Coronary artery (tissue), 2 donors: ENCODE results near the gene PKD2.

ENCODE experiments used
- DNase-seq: peaks from one replicate; pipeline ENCODE4 v3.0.0-alpha.2; 2017; ENCODE audit warnings: low spot score
- H3K27ac ChIP-seq, 2 donors: fragments of 200-600 bp; sonication (generic); one replicate each; pipeline ENCODE4 v1.5.1; 2016 to 2019
- H3K4me3 ChIP-seq: fragments of 200-600 bp; sonication (generic); 2 replicates; pipeline ENCODE4 v1.5.1; 2016; ENCODE audit warnings: mild to moderate bottlenecking, moderate library complexity
- TF ChIP-seq, protein P1 (sequence below): fragments of 200-600 bp; sonication (generic); IDR thresholded peaks from one replicate; pipeline ENCODE4 v1.5.1; 2019; ENCODE audit warnings: antibody characterized with exemption

The PKD2 gene

DNA sequence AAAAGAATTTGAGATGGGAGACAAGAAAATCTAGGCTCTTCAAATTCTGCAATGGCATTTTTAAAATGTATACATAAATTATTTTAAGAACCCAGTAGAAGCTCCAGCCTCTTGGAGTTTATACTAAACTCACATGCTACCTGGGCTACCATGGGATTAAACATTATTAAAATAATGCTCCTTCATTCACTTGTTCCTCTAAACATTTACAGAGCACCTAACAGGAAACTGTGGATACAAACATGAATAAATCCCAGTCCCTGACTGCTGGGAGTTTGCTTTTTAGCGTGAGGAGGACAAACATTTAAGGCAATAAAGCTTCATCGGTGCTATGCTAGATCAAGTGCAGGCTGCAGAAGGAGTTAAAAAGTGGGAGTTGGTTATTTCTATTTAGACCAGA, 37.3 kb upstream of the PKD2 start:
- Histone ChIP-seq H3K4me3 (no peak overlapping the region), H3K27ac (no peak overlapping the region)
- TF ChIP-seq, protein P1, sequence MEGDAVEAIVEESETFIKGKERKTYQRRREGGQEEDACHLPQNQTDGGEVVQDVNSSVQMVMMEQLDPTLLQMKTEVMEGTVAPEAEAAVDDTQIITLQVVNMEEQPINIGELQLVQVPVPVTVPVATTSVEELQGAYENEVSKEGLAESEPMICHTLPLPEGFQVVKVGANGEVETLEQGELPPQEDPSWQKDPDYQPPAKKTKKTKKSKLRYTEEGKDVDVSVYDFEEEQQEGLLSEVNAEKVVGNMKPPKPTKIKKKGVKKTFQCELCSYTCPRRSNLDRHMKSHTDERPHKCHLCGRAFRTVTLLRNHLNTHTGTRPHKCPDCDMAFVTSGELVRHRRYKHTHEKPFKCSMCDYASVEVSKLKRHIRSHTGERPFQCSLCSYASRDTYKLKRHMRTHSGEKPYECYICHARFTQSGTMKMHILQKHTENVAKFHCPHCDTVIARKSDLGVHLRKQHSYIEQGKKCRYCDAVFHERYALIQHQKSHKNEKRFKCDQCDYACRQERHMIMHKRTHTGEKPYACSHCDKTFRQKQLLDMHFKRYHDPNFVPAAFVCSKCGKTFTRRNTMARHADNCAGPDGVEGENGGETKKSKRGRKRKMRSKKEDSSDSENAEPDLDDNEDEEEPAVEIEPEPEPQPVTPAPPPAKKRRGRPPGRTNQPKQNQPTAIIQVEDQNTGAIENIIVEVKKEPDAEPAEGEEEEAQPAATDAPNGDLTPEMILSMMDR, result no peak
- no peak for DNase-seq

DNA sequence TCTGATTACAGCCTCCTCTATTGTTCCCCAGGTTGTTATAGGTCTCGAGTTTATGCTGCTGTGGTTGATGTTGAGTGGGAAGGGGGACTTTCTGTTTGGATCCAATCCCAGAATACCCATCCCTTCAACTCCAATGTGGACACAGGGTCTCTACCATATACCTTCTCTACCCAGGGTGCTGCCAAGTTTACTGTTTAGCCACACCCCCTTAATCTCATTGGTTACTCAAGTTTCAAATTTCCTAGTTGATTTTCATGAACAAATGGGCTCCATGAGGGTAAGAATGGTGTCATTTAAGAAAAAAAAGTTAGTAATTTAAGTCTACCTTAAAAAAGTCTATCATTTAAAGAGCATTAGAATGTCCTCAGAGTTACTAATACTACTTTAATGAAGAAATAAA, 35.6 kb upstream of the PKD2 start:
- no peak for DNase-seq
- no peak overlapping the region for H3K4me3 ChIP-seq
- no peak overlapping the region for H3K27ac ChIP-seq
- TF ChIP-seq, protein P1, result no peak

GRCh38 chr4:87973283-87974169, 33.9 kb upstream of the PKD2 start:
- no peak overlapping the region for H3K27ac ChIP-seq

DNA sequence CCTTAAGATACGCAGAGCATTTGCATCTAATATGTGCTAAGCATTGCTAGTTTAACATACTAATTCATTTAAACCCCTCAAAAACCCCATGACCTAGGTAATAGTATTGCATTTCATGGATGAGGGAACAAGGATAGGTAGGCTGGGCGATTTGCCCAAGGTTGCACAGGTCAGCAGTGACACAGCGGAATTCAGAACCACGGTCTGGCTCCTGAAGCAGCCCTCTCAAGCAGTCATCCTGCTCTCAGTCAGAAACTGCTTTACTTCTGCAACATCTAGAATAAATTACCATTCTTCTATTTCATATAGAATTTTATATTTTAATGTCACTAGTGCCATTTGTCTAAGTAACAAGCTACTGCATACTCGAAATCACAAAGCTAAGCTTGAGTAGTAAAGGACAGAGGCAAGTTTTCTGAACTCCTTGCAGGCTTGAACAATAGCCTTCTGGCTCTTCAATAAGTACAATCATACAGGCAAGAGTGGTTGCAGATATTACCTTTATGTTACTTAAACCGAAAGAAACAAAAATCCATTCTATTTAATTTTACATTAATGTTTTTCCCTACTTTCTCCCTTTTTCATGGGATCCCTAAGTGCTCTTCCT, 32.5 kb upstream of the PKD2 start:
- TF ChIP-seq, protein P1, result no peak
- no peak overlapping the region for H3K4me3 ChIP-seq
- DNase-seq, result no peak
- no peak overlapping the region for H3K27ac ChIP-seq

More at GRCh38 chr4:87973283-87974169, 33.9 kb upstream of the PKD2 start:
- H3K4me3 ChIP-seq, result peak overlapping the region; percentile 44
- no peak for DNase-seq
- TF ChIP-seq, protein P1, result peak; percentile 72

- TF ChIP-seq, protein P1, result no peak
- Histone ChIP-seq H3K27ac (no peak within 1 kb of the TSS), H3K4me3 (no peak within 1 kb of the TSS)
- no peak for DNase-seq
These were observed 32.0 kb upstream of the PKD2 start, which contains the start of gene SPP1 for GRCh38 chr4:87975466-87975865. TSS of gene SPP1 (plus strand) at chr4:87975714. CDS start at chr4:87976896, 1,182 bp downstream.

GRCh38 chr4:87977521-87978278, 29.7 kb upstream of the PKD2 start:
- no peak for DNase-seq
- TF ChIP-seq, protein P1, result no peak
- no peak overlapping the region for H3K27ac ChIP-seq
- no peak overlapping the region for H3K4me3 ChIP-seq
